Fibroblast of skin of left quadriceps (primary cell): ENCODE measurements around the gene ASIC4.

Experiments used
- DNase-seq, 2 experiments: peaks; one replicate each; pipeline ENCODE4 v3.0.0-alpha.2; 2013; ENCODE audit warnings: low read depth in 2 of 2

Gene ASIC4

DNA sequence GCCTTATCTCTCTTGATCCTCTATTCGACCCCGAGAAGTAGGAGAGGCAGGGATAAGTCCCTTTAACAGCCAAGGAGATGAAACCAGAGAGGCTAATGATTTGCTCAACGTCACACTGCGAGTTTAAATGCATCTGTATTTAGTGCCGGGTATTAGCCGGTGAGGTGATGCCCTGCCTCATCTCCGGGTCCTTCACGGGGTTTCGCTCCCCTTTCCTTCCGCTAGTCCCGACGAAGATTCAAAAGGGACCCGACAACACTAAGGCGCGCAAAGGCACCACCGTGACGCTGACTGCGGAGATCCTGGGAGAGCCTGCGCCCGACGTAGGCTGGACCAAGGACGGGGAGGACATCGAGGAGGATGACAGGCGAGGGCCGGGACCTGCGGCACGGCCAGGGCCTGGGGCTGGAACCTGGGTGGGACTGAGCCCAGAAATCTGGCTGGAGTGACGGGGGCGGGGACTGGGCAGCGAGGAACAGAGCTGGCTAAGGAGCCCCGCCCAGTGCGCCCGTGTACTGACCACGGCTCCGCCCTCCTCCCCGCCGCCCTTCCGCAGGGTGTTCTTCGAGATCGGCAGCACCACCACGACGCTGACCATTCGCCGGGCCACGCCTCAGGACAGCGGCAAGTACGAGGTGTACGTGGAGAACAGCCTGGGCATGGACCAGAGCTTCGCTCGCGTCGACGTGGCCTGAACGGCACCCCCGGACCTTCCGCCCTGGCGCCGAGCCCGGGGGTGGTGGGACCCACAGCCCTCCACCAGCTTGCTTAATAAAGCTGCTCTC, 16.6 kb upstream of the ASIC4 start:
- DNase-seq: no peak

DNA sequence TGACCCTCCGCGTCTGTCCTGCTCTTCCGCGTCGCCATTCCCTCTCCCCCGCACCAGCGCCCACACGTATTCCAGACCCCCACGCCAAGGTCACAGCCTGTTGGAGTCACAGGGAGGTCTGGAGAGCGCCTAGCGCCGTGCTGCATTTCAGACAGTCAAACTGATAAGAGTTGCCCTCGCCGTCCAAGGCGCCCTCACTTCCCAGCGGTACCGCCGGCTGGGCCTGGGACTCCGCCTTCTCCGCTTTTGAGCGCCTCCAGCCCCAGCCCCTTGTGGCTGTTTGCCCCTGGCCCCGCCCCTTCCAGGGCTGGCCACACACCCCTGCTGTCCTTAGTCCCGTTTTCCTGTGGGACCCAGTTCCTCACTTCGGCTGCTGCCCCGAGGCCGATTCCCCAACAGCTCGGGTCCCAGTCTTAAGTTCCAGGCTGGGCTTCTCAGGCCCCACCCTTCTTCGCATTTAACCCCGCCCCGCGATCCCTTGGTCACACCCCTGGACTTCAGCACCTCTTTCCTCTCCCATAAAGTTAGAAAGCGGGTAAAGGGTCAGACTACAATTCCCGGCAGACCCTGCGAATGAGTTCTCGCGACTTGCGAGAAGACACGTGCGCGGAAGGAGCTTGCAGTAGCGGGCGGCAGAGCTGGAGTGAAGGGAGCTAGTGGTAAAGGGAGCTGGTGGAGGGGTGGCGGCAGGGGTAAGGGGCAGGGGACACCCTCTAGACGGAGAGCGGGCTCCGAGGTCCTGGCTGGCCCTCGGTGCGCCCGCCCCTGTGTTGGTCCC, 15.8 kb upstream of the ASIC4 start, which contains the start of gene GMPPA:
TSS of gene GMPPA (plus strand) at position 612 of the 778 bp plus-strand sequence. CDS start 1,085 bp downstream, outside the sequence.
- peak; percentile 98 for DNase-seq

DNA sequence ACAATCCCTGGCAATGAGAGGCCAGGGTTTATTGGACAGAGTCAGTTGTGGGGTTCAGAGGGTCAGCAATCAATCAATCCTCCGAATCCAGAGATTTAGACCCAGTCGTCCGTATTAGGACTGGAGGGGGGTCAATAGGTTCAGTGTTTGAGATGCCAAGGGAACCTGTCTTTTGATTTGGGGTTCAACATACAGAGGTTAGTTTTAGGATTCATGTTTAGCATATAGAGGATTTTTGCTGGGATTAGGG, 15.3 kb upstream of the ASIC4 start:
- DNase-seq: no peak

DNA sequence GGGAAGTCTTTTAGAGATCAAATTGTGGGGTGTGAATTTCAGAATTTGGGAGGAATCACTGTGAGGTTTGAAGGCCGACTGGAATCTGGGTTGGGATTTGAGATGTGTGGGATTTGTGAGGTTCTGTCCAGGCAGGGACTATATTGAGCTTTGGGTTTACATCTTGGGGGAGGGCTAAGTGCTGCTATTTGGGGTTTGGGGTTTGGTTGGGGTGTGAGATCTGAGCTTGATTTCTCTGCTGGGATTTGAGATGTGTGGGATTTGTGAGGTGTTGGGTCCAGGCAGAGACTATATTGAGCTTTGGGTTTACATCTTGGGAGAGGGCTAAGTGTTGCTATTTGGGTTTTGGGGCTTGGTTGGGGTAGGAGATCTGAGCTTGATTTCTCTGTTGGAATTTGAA, 14.7 kb upstream of the ASIC4 start:
- no peak for DNase-seq

DNA sequence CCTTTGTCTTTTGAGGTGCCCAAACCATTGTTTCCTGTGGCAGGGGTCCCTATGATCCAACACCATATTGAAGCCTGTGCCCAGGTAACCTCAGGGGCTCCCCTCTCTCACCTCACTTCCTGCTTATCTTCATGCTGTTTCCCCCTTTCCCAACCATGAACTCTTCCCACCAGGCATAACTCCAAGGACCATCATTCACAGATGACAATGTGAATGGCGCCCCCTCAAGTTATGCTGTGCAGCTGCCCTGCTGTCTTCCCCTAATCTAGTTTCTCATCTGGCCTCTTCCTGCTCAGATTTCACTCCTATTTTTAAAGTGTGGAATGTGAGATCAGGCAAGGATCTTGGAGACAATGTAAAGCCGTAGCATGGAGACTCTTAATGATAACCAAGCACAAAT, 14.1 kb upstream of the ASIC4 start:
- peak; percentile 34 to 38 for DNase-seq

DNA sequence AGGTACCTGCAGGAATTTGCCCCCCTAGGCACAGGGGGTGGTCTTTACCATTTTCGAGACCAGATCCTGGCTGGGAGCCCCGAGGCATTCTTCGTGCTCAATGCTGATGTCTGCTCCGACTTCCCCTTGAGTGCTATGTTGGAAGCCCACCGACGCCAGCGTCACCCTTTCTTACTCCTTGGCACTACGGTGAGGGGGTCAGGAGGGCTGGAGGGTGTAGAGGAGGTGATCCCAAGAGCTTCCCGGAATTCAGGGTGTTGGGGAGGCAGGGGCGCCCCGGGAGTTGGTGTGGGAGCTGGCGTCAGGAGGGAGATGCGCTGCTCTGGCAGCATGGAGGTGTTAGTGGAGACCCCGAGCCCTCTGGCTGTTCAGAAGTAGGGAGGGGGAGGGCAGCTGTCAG, 12.4 kb upstream of the ASIC4 start:
- DNase-seq: no peak

DNA sequence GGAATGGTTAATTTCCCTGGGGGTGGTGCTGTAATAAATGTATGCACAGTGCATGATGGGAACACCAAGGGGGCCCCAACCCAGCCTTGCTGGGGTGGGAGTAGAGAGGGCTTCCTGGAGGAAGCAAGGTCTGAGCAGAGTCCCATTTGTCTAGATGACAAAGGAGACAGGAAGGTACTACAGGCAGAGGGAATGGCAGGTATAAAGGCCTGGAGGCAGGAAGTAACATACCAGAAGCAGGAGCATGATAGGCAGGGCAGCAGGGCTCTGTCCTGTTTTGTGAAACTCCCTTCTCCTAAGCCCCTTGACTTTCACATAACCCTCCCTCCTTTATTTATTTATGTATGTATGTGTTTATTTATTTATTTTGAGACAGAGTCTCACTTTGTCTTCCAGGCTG, 11.7 kb upstream of the ASIC4 start:
- no peak for DNase-seq

DNA sequence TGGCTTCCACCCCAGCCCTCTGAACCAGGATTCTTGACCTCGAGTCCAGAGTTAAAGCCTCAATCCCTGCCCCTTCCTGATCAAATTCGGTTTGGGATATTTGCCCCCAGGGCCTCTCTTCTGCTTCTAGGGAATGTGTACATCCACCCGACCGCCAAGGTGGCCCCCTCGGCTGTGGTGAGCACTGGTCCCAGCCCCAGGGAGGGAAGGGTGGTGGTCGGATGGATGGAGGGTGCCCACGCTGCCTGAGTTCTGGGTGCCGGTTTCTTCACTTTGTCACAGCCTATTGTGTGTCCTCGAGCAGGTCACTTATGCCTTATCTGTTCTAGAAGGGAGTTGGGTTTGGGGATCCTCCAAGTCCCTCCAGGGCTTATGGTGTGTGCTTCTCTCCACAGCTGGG, 8.7 kb upstream of the ASIC4 start:
- no peak for DNase-seq

DNA sequence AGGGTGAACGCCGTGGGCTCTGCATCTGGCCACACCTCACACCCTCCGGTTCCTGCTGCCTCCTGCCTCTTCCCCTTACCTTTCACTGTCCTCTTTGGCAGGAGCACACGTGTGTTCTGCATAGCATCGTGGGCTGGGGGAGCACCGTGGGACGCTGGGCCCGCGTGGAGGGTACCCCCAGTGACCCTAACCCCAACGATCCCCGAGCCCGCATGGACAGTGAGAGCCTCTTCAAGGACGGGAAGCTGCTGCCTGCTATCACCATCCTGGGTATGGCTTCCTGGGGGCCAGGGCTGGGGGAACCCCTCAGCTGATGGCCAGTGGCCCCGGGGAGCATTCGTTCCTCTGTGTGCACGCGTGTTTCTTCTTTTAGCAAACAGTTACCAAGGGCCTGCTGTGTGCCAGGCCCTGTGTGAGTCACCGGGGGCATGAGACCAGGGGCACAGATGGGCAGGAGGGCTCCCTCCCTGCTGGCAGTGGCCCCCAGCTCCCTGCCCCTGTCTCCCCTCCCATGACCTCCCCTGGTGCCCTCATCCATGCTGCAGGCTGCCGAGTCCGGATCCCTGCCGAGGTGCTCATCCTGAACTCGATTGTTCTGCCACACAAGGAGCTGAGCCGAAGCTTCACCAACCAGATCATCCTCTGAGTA, 8.0 kb upstream of the ASIC4 start:
- DNase-seq: no peak

DNA sequence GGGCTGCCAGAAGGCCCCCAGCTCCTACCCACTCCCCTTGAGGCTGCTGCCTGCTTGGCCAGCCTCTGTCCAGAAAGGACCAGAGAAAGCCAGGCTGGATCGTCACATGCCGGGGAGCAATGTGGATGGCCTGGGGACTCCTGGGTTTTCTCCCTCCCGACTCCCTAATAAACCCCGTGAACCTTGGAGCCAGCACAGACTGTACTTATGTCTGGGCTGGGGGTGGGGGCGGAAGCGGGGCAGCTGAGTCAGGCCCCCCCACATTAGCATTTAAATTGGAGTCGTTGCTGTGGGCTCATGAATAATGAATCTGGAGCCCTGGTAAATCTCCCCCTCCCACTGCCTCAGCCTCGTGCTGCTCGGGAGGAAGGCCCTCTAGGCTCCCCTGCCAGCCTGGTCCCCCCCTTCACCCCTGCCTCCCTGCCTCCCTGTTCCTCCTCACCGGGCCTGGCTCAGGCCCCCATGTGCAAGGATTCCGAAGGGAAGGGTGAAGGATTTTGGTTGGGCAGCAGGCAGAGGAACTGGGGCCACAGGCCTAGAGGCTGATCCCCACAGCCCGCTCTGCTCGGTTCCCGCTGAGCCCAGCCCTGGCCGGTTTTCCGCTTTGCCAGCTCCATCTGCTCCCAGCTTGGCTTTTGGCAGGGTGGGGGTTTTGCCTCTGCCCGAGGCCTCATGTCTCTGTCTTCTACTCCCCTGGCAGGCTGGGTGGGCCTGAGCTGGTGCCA, 7.3 kb upstream of the ASIC4 start:
- no peak for DNase-seq

DNA sequence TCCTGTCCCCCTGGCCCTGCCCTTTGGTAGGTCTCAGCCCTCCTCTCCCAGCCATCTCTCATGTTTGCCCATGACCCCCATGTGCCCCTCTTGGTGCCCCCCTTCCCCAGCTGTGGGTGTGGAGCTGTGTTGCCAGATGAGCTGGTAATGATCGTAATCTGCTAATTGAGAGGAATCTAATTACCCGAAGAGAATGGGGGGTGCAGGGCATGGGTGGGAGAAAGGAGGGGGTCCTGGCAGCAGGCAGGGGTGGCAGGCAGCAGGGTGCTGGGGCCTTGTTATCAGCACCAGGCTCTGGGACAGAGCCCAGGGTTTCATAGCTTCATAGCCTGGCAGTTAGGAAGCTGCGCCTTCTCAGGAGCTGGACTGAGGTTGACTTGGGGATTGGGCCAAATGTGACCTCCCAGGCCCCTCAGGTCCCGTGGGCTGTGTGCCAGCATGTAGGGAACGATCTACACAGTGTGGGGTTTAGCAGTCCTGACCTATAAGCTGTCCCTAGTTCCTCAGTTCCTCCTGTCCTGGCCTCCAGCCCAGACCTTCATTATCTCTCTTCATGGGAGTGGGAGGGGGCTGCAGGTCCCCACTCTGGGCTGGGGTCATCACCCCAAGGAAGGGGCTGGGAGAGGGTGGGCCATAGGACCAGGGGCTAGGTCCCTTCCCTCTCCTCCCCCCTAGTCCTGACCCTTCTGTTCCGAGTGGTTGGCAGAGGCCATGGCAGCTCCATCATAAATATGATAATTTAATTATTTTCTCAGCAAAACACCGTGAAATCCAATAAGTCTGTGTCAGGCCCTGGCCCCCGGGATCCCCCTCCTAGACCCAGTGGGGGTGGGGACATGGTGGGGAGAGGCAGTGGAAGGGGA, 6.5 kb upstream of the ASIC4 start:
- DNase-seq: no peak

DNA sequence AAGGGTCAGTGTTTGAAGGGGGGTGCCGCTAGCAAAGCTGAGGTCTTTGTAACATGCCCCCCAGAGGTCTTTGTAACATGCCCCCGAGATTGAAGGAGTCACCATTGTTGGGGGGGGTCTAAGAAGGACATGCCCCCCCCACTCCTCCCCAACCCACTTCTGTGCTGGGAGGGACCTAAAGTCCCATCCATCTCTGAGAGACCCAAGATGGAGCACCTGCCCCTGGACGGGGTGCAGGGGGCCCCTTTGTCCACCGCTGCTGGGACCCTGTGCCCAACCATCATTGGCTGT, 5.9 kb upstream of the ASIC4 start:
- DNase-seq: no peak

DNA sequence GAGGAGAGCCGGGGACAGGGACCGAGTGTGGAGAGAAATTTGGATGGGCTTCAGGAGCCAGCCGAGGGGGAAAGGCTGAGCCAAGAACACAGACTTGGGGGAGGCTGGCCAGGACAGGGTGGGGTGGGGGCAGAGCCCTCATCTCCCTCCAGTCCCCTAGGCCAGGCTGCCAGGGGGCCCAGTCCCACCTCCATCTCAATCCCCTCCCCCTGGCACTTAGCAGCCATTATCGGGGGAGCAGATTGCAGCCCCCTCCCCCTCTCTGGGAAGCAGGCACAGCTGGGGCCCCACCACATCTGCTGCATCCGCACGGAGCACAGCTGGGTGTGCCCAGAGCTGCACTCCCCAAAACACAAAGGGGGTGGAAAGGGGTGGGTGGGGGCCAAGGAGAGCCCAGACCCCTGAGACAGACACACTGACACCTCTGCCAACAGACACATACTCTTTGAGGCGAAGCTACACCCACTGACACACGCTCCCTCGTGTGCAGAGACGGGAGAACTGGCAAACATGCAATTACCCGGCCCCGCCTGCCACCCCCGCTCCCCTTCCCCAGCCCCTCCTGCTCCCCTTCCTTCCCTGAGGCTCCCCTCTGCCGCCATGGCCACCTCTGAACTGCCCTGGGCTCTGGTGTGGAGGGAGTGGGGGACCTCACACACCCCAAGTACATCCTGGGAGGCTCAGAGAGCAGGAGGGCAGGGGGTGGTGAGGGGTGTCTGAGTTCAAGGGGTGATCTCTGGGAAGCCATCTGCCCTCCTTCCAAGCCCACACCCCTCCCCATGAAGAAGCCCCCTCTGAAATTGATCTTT, 5.1 kb upstream of the ASIC4 start:
- DNase-seq: no peak

DNA sequence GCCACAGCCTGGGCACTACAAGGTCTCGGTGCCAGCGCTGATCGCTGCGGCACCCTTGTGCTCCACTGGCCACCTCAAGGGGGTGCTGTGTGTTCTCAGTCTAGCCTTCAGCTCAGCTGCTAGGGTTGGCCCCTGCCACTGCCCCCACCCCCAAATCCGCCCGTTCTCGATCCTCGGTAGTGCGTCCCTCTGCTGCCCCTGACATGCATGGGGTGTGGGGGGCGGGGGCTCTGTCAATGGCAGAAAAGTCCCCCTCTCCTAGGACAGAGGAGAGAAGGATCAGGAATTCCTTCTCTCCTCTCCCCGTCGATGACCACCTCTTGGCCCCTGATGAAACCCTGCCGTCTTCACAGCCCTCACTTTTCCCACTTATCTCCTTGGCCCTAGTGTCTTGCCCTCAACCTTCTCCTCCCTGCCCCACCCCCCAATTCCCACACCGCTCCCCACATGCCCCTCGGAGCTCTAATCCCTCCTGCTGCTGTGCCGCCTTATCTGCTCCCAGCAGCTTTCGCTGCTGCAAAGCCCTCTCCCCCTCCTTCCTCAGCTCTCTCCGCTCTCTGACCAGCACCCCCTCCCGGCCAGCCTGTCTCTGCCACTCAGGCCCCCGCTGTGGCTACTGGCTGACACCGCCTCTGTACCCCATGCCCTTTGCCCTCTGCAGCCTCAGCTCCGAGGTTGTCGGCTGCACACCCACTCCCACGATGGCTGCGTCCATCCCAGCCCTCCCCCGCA, 4.3 kb upstream of the ASIC4 start:
- no peak for DNase-seq

DNA sequence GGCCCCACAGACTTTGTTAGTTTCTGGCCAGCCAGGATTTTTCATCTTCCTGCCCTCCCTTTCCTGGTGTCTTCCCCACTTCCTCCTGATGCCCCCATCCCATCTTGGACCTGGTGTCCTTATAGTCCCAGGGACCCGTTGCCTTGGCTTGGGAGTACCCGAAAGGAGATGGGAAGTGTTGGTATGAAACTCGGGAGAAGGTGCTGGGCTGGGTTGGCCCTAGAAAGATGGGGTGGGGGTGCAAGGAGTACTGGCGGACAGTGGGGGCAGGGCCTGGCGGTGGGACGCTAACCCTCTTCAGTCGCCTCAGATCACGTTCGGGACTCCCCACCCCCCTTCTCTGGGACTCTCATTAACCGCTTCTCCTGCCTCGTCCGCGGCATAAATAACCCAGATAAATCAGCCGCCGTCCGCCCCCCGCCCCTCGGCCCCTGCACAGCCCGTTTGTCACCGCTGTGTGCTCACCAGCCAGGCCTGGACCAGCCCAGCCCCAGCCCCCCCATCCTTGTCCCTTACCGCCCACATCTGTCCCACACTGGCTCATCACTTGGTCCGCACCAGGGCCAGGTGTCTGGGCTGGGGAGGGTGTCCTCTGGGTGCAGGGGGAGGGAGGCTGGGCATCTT, 3.7 kb upstream of the ASIC4 start:
- no peak for DNase-seq

DNA sequence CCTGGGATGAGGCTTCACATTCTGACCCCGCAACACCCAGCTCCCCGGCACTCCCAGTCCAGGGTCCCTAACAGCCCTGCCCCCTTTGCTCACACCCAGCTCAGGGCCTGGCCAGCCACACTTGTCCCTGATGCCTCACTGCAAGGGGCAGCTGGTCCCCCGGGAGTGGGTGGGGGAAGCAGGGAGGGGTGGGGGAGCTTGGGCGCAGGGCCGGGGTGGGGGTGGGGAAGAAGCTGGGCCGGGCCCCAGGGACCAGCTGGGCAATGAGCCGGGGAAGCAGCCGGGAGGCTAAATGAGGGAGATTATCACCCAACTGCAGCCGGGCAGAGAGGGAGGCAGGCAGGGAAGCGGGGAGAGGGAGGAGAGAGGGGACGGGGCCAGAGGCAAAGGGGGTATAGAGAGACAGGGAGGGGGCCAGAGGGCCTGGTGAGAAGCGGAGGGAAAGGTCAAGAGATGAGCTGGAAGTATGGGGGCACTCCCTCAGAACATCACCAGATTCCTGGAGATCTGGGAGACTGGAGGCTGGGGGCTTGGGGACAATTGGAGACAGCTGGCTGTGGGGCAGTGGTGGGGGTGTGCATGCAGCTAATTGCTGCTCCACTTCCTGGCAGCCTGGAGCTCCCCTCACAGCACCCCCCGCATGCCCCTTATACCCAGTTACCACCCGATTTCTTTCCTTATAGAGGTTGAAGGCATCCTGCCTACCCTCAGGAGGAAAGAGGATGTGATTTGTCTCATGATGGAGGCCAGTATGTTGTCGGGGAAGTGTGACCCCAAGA, 2.5 kb upstream of the ASIC4 start:
- DNase-seq: no peak

DNA sequence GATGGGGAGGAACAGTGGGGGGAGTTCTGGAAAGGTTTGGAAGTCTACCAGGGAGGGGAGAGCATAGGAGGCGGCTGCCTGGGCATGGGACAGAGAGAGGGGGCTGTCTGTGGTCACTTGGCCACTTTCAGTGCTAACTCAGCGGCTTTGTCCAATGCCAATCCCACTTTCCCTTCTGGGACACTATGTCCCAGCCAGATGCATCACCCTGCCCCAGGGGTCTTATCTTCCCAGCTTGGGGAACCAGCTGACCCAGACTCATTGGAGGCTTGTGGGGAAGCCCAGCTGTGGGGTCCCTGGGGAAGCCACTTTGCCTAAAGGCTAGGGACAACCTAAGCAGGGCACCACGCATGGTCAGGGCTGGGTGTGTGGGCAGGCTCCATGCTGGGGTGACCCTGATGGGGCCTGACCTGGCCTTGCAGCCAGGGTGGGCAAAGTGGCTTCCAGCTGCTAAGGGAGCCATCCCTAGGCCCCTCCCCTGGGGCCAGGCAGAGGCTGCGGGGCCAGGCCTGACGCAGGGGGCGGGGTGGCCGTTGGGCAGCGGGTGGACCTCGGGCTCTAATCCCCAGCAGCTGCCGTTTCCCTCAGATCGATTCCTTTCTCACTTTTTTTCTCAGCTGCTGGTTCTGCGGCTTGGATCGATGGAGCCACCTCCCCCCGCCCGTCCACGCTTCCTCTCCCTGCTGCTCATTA, 1.6 kb upstream of the ASIC4 start:
- no peak for DNase-seq

DNA sequence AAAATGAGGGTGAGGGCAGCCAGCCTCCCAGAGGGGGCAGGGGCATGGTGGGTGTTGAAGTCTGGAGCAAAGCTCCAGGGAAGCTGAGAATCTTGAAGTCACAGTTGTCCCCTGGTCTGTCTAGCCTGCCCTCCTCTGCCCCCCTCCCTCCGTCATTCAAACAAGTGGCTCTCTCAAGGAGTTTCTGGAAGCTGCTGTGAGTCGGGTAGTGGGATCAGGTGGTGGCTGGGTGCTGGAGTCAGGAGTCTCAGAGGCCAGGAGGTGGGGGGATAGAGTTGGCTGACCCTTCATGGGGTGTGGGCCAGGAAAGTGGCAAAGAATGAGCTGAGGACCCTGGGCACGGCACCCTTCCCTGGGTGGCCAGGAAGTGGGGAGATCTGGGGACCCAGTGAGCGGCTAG, 495 bp upstream of the ASIC4 start:
- DNase-seq: no peak
